GM18507 (cell line): Measurements from ENCODE around the gene LRP1.

Source experiments
- DNase-seq: peaks from one replicate; pipeline ENCODE4 v3.0.0; 2011; ENCODE audit warnings: low read depth; ENCODE audit not compliant: insufficient read length; ENCODE audit errors: extremely low spot score
- FAIRE-seq: peaks from 2 replicates; lab custom pipeline; 2011; peaks lifted over from hg19 to GRCh38; lab: Jason Lieb, UNC

The LRP1 gene

DNA sequence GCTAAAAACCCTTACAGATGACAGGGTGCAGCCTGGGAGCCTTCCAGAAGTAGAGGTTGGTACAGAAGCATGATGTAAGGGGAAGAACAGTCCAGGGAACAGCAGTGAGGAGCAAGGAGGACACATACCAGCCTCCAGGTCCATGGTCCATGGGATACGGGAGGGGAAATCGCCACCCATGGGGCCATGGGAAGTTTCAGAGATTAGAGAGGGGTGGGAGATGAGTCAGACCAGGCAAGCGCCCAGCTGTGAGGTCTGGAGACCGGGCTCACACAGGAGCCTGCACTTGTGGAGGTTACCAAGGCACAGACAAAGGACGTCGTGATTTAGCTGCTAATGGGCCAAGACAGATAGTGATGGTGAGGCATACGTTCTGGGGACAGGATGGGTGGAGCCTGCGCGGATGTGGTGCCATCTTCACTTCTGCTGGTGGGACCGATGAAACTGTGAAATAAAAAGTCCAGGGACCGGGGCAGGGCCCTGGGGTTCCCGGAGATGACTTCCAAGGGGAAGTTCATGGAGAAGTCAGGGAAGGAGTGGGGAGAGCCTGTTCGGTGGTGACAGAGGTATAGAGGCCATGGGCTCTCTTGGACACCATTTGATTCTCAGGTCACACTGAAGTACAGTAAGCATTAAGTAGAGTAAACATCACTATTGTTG lies 36.8 kb downstream of the LRP1 start:
- DNase-seq (no peak), FAIRE-seq (no peak)

- no peak for FAIRE-seq
- DNase-seq = no peak
These were observed 37.5 kb downstream of the LRP1 start for GRCh38 chr12:57165741-57166140.

- no peak for FAIRE-seq
- no peak for DNase-seq
These were observed 38.7 kb downstream of the LRP1 start for GRCh38 chr12:57166971-57167371.

- no peak for FAIRE-seq
These were observed 39.8 kb downstream of the LRP1 start for GRCh38 chr12:57168058-57168457.

DNA sequence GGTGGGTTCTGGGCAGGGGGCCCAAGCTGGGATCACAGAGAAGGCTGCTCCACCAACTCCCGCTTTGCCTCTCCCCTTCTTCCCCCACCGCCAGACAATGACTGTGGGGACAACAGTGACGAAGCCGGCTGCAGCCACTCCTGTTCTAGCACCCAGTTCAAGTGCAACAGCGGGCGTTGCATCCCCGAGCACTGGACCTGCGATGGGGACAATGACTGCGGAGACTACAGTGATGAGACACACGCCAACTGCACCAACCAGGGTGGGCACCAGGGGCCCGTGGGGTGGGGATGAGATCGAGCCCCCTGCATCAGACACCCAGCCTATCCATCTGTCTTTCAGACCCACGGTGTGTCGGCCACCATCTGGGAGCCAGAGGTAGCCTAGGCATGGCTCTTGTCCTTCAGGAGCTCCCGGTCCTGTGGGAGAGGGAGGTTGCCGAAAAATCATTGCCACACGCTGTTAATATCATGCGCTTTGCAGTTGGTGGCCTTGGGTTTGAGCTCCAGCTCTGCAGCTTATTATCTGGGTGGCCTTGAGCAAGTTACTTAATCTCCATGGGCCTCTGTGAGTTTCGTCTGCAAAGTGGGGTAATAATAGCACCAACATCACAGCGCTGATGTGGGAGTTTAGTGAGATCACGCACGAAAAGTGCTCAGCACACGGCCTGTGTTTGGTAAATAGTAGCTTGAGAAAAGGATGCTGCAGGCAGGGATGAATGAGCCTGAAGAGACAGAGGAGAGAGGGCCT lies 40.9 kb downstream of the LRP1 start:
- DNase-seq (no peak), FAIRE-seq (no peak)

More at GRCh38 chr12:57168058-57168457, 39.8 kb downstream of the LRP1 start:
- DNase-seq = no peak

GRCh38 chr12:57169969-57170368 lies 41.7 kb downstream of the LRP1 start:
- no peak for FAIRE-seq
- no peak for DNase-seq

GRCh38 chr12:57170408-57170807 lies 42.1 kb downstream of the LRP1 start:
- no peak for FAIRE-seq
- DNase-seq = no peak

DNA sequence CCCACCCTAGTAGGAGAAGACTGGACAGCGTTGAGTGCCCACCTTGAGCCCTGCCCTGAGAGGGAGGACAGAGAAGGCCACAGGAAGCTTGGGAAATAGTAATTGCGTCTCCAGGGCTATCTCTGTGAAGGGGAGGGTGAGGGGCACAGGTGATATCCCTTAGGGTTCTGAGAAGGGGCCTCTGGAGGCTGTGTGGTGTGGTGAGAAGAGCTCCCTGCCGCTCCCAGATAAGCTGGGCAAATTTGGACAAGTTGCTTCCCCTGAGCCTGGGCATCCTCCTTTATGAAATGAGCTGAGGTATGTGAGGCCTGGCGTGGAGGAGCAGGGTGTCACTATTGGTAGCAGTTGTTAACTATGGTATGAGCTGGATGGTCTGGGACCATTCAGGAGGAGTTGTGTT lies 42.6 kb downstream of the LRP1 start:
- no peak for FAIRE-seq
- no peak for DNase-seq

DNA sequence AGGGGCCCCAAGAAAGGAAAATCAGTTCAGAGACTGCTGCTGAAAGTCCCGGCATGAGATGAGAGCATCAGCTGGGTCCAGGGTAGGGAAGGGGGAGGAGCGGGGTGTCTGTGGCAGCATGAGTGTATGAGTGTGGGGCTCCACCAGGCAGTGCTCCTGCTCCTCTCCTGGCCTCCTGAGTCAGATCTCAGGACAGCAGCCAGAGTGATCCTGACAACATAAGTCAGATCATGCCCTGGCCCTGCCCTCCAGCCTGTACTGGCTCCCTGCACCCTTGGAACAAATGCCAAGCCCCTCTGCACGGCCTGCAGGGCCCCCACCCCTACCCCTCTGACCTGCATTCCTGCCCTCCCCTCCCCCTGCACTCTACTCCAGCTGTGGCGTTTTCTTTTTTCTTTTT lies 43.4 kb downstream of the LRP1 start:
- DNase-seq = no peak
- no peak for FAIRE-seq

DNA sequence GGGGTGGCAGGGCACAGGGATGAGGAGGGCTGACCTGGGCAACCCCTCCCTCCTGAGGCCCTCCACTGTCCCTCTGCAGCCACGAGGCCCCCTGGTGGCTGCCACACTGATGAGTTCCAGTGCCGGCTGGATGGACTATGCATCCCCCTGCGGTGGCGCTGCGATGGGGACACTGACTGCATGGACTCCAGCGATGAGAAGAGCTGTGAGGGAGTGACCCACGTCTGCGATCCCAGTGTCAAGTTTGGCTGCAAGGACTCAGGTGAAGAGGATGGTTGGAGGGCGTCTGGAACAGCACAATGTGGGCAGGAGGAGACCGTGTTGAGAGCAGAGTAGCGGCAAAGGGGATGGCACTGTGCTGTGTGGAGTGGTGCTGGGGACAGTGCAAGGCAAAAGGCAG lies 44.8 kb downstream of the LRP1 start:
- no peak for DNase-seq
- FAIRE-seq = peak; percentile 12

DNA sequence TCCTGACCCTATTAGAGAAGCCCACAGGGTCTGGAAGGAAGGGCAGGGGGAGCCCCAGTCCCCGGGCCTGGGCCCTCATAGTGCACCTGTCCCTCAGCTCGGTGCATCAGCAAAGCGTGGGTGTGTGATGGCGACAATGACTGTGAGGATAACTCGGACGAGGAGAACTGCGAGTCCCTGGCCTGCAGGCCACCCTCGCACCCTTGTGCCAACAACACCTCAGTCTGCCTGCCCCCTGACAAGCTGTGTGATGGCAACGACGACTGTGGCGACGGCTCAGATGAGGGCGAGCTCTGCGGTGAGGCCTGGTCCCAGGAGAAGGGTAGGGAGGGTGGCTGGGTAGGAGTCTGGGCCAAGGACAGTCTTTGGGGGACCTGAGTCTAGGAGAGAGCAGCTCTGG lies 45.4 kb downstream of the LRP1 start:
- FAIRE-seq (no peak), DNase-seq (no peak)

- no peak for FAIRE-seq
- DNase-seq = no peak
These were observed 47.3 kb downstream of the LRP1 start for GRCh38 chr12:57175428-57176138.

- DNase-seq (no peak), FAIRE-seq (no peak)
These were observed 47.8 kb downstream of the LRP1 start for GRCh38 chr12:57176139-57176477.

- FAIRE-seq = no peak
These were observed 48.6 kb downstream of the LRP1 start for GRCh38 chr12:57176846-57177245.

DNA sequence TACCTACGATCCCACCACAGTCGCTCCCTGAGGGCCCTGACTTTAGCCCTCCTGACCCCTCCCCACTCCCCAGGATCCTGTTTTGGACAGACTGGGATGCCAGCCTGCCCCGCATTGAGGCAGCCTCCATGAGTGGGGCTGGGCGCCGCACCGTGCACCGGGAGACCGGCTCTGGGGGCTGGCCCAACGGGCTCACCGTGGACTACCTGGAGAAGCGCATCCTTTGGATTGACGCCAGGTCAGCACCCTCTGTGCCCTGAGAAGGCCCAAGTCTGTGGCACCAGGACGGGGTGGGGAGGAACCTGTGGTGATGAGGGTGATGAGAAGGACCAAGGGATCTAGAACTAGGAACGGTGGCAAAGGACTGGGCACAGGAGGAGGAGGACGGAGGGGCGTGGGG lies 49.1 kb downstream of the LRP1 start:
- FAIRE-seq (no peak), DNase-seq (no peak)

More at GRCh38 chr12:57176846-57177245, 48.6 kb downstream of the LRP1 start:
- no peak for DNase-seq

DNA sequence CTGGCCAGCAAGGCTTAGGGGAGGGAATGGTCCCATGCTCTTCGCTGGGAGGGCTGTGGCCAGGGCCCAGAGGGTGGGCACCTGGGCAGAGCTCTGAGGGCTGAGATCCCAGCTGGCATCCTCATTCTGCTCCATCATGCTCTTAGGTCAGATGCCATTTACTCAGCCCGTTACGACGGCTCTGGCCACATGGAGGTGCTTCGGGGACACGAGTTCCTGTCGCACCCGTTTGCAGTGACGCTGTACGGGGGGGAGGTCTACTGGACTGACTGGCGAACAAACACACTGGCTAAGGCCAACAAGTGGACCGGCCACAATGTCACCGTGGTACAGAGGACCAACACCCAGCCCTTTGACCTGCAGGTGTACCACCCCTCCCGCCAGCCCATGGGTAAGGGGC lies 49.9 kb downstream of the LRP1 start:
- no peak for DNase-seq
- no peak for FAIRE-seq

- DNase-seq = no peak
- FAIRE-seq = no peak
These were observed 51.2 kb downstream of the LRP1 start for GRCh38 chr12:57179331-57180086.

DNA sequence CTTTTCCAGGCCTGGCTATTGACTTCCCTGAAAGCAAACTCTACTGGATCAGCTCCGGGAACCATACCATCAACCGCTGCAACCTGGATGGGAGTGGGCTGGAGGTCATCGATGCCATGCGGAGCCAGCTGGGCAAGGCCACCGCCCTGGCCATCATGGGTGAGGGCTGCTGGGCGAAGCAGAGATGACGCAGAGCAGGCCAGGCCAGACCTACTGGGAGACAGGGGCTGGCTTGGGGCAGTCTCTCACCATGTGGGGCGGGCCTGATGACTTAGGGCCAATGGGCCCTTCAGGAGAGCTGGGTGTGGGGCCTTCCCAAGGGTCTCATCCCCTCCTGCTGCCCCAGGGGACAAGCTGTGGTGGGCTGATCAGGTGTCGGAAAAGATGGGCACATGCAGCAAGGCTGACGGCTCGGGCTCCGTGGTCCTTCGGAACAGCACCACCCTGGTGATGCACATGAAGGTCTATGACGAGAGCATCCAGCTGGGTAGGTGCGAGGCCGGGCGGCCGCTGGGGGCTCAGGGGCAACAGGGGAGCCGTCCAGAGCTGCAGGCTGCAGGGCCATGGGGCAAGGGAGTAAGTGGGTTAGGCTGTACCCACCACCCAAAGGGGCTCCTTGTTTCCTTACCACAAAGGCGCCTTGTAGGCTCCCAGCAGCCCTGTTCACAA lies 52.2 kb downstream of the LRP1 start:
- FAIRE-seq = no peak

DNA sequence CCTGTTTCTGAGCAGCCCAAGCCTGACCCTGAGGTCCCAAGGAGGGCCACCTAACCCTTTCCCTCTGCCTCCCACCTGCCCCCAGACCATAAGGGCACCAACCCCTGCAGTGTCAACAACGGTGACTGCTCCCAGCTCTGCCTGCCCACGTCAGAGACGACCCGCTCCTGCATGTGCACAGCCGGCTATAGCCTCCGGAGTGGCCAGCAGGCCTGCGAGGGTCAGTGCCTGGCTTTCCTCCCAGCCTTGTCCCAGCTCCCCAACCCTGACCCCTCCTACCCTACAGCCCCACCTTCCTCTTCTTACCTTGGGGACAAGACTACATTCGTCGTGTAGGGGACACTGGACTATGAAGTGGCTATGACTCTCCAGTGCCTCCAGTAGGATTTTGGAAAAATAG lies 52.8 kb downstream of the LRP1 start:
- FAIRE-seq (no peak), DNase-seq (no peak)

More for the DNA sequence above, 52.2 kb downstream of the LRP1 start:
- DNase-seq = no peak
